Kidney epithelial cell (primary cell): Measurements from ENCODE around the gene RAET1G. TPM values are rescaled to one million over a fixed set of nuclear protein-coding genes. Genes with fewer than 3 reads are reported as not detected.
"Not testable (repeated sequence)": the region's sequence is repeated elsewhere in the genome, so short reads cannot be mapped to it uniquely, and the experiment has no call there.

Experiments used
- DNase-seq: peaks from one replicate; pipeline ENCODE4 v3.0.0-alpha.2; 2010; ENCODE audit warnings: low read depth
- H3K27me3 ChIP-seq: 2 replicates; pipeline ENCODE4 v1.6.0; 2011; ENCODE audit warnings: low read length; ENCODE audit not compliant: control insufficient read depth, insufficient read depth
- H3K36me3 ChIP-seq: 2 replicates; pipeline ENCODE4 v1.5.1; 2011; ENCODE audit warnings: low read length; ENCODE audit not compliant: control insufficient read depth, insufficient read depth
- H3K4me3 ChIP-seq: 2 replicates; pipeline ENCODE4 v1.5.1; 2011; ENCODE audit warnings: low read depth, mild to moderate bottlenecking, control low read depth, low read length
- total RNA-seq: library from RNA; depleted of rRNA; stranded (reverse); fragments of >200 nt; gene quantifications from 2 replicates; pipeline ENCODE4 v1.2.3, GENCODE V29; 2015
- TF ChIP-seq, protein P1 (sequence below): IDR thresholded peaks from 2 replicates; pipeline ENCODE4 v1.5.1; 2011; ENCODE audit warnings: mild to moderate bottlenecking, moderate library complexity, low read length, control low read depth, inconsistent platforms; ENCODE audit not compliant: insufficient read depth, poor library complexity, severe bottlenecking

RAET1G gene
- total RNA-seq, 1 donor from 2014 or later, result not detected

DNA sequence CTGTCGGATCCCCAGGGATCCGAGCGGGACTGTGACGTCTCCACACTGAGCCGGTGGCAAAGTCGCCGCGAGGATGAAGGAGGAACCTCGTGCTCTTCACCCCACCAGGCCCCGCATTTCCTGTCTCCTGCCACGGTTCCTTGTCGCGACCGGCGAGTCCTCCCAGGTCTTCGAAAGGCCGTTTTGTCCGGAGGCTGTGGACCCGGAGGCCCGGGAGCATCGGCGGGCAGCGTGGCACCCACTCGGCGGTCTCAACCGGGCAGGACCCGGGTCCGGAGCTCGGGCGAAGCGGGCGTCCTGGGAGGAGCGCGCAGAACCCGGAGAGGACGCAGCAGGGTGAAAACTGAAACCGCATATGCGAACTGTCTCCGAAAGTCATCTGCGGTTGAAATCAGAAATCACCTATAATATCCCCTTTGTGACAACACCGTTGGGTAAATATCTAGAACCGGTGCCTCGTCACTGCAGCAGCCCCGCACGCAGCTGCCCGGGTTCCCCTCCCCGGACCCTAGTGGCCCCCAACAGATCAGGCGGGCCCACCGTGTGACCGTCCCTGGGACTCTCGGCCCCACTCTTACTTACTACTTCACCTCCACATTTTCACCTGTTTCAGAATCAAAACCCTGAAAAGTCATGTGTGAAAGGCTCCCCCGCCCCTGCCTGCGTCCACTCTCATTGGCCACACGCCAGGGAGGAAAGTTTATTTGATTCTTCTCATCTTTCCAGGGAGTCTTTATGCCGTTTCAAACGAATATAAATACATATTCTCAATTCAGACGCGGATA, 15.8 kb upstream of the RAET1G start:
- Histone ChIP-seq H3K4me3 (peak overlapping the region; percentile 20), H3K27me3 (peaks cover 45% of the 10 kb centered on the region), H3K36me3 (no peaks in the 10 kb centered on the region)
- TF ChIP-seq, protein P1, sequence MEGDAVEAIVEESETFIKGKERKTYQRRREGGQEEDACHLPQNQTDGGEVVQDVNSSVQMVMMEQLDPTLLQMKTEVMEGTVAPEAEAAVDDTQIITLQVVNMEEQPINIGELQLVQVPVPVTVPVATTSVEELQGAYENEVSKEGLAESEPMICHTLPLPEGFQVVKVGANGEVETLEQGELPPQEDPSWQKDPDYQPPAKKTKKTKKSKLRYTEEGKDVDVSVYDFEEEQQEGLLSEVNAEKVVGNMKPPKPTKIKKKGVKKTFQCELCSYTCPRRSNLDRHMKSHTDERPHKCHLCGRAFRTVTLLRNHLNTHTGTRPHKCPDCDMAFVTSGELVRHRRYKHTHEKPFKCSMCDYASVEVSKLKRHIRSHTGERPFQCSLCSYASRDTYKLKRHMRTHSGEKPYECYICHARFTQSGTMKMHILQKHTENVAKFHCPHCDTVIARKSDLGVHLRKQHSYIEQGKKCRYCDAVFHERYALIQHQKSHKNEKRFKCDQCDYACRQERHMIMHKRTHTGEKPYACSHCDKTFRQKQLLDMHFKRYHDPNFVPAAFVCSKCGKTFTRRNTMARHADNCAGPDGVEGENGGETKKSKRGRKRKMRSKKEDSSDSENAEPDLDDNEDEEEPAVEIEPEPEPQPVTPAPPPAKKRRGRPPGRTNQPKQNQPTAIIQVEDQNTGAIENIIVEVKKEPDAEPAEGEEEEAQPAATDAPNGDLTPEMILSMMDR, result no peak
- DNase-seq, result no peak

DNA sequence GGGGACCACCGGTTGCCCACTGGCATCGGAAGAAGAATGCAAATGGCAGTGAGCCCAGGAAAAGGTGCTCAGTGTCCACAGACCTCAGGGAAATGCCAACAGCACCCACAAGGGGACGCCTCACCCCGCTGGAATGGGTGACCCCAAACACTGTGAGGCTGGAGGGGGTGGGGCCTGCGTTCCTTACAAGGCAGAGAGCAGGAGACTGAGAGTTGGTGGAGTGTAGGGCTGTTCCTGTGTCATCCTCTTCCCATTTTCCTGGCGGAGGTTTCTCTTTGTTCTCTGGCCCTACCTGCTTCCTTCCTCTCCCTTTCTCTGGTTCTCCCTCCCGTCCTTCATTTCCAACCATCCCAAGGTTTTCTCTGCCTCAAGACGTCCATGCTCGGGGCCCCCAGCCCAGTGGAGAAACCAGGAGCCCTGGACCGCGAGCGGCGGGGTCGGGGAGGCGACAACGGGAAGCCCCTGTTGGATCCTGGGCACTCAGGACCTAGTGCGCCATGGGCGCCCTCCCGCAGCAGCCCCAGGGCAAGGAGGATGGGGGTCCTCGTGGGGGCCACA, 15.2 kb upstream of the RAET1G start:
- peaks cover 51% of the 10 kb centered on the region for H3K27me3 ChIP-seq
- H3K36me3 ChIP-seq, result not testable (repeated sequence)

DNA sequence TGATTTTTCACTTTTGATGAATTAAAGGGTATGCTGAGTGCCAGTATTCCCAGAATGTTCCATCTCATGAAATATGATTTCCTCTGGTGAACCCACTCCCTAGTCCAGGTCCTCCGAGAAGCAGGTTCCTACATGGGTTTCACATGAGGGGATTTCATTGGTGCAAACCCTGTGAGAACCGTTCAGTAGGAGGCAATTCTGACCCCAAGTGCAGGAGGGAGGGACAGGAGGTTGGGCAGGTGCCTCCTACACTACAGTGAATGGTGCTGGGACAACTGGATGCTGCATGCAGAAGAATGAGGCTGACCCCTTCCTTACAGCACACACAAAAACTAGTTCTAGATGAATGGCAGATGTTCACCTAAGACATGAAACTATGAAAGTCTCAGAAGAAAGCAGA, 13.8 kb upstream of the RAET1G start:
- Histone ChIP-seq H3K4me3 (no peak overlapping the region), H3K27me3 (peaks cover 53% of the 10 kb centered on the region), H3K36me3 (no peaks in the 10 kb centered on the region)
- TF ChIP-seq, protein P1, result no peak
- DNase-seq, result no peak

More for the DNA sequence above, 15.2 kb upstream of the RAET1G start:
- peak overlapping the region; percentile 20 for H3K4me3 ChIP-seq
- not testable (repeated sequence) for DNase-seq

DNA sequence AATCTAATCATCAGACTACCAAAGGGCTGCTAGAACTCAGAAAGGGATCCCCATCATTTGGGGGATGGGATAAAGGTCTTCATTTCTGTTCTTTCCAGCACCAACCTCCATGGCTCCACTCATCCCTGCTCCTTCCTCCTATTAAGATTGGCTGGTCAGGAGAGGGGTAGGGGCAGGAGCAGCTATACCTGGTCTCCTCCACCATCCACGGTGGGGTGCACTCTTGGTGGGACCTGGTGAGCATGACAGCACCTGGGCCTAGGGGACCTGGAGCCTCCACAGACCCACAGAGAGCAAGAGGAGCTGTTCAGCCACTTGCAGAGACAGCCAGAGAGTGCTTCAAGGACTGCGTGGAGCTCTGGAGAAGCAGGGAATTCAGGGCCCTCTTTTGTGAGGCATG, 12.7 kb upstream of the RAET1G start:
- H3K4me3 ChIP-seq, result no peak overlapping the region
- TF ChIP-seq, protein P1, result no peak
- H3K27me3 ChIP-seq, result peaks cover 54% of the 10 kb centered on the region
- DNase-seq, result no peak
- no peaks in the 10 kb centered on the region for H3K36me3 ChIP-seq

DNA sequence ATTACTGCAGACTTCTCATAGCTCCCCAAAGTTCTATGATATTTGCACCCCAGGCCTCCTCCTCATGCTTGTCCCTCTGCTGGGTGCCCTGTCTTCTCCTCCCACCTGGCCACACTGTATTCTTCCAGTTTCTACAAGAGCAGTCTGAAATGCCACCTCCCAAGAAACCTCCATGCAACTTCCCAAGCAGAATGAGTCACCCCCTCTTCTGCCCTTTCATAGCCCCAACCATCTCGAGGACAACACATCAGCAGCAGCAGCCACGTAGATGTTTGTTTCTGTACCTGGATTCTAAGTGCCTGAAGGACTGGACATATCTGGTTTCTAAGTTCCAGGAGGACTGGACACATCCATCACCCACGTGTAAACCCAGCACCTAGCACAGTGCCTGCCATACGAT, 12.3 kb upstream of the RAET1G start:
- Histone ChIP-seq H3K36me3 (no peaks in the 10 kb centered on the region), H3K4me3 (no peak overlapping the region), H3K27me3 (peaks cover 50% of the 10 kb centered on the region)
- no peak for DNase-seq
- TF ChIP-seq, protein P1, result no peak

DNA sequence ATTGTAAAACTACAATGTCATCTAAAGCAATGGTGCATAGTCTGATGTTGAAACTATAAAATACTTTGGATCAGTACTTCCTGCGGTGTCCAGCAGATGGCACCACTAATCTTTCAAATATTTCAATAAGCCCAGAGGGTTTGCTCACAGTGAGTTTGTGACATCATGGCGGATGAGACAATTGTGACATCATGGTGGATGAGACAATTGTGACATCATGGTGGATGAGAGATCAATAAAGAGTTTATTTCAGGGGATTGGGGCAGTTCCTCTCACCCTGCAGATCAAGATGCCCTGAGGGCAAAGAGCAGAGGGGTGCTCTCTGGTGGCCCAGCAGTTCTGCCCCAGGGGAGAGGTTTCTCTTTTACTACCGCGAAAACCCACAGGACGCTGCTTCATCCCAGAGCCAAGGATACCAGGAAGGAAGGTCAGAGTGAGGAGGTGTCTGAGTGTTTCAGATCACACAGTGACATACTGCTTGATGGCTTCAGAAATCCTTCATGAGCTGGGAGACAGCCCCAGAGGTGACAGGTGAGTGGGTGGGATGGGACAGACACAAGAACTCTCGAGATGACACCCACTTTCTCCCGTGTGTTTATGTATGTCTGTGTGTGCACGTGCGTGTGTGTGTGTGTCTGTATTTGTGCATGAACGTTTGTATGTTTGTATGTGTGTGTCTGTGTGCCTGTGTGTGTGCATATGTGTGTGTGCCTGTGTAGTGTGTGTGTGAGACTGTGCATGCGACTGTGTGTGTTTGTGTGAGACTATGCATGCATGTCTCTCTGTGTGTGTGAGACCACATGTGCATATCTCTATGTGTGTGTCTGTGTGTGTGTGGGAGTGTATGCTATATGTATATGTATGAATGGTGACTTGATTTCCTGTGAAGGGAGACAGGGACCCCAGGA, 11.6 kb upstream of the RAET1G start:
- DNase-seq, result peak; percentile 23
- no peaks in the 10 kb centered on the region for H3K36me3 ChIP-seq
- H3K4me3 ChIP-seq, result no peak overlapping the region
- TF ChIP-seq, protein P1, result peak; percentile 60
- peaks cover 45% of the 10 kb centered on the region for H3K27me3 ChIP-seq
